Measurements from ENCODE around the gene PTGER2.

- no peak for TF ChIP-seq REST (IDR thresholded peaks at IDR 0.05; ENCODE audit: insufficient read depth in 1 of 2, low read depth in 2 of 2, low read length in 2 of 2)
- TF ChIP-seq SIN3A (IDR thresholded peaks at IDR 0.05; ENCODE audit: borderline replicate concordance, insufficient read depth, low read length), result no peak
These were observed 1.2 kb downstream of the PTGER2 start for GRCh38 chr14:52315355-52315718.

All from PFSK-1 (cell line).